Stimulated activated naive CD8-positive, alpha-beta T cell treated with anti-CD3 and anti-CD28 coated beads, Interleukin-15, Interleukin-2, amounts not matched to agents 100 U/mL and 50 U/mL, for 24 hours (primary cell): ENCODE data around the gene PGC.

Source experiments
- ATAC-seq: fragments of 150-1000 bp; cut with Tn5 transposase; one replicate; pipeline ENCODE4 v1.10.0; 2021
- DNase-seq: peaks from one replicate; pipeline ENCODE4 v3.0.0; 2021

The PGC gene

GRCh38 chr6:41714556-41715273 lies 32.5 kb downstream of the PGC start:
- DNase-seq (no peak), ATAC-seq (no peak)

GRCh38 chr6:41713650-41714291 lies 33.4 kb downstream of the PGC start:
- DNase-seq, result peak; percentile 56
- peak; percentile 65 for ATAC-seq

- ATAC-seq, result no peak
- DNase-seq, result no peak
These were observed 34.0 kb downstream of the PGC start for GRCh38 chr6:41713159-41713649.

GRCh38 chr6:41712651-41713103 lies 34.5 kb downstream of the PGC start:
- no peak for DNase-seq
- no peak for ATAC-seq

GRCh38 chr6:41711323-41712038 lies 35.7 kb downstream of the PGC start:
- DNase-seq (no peak), ATAC-seq (no peak)

GRCh38 chr6:41709375-41709774 lies 37.8 kb downstream of the PGC start:
- DNase-seq, result no peak
- ATAC-seq, result no peak

- ATAC-seq (no peak), DNase-seq (no peak)
These were observed 38.3 kb downstream of the PGC start for GRCh38 chr6:41708856-41709255.

GRCh38 chr6:41707565-41708200 lies 39.5 kb downstream of the PGC start:
- DNase-seq, result peak; percentile 45

GRCh38 chr6:41706876-41707564 lies 40.2 kb downstream of the PGC start:
- peak; percentile 26 for ATAC-seq
- DNase-seq, result peak; percentile 50

More at GRCh38 chr6:41707565-41708200, 39.5 kb downstream of the PGC start:
- ATAC-seq, result no peak

GRCh38 chr6:41705996-41706835 lies 41.0 kb downstream of the PGC start:
- DNase-seq, result peak; percentile 88

GRCh38 chr6:41705311-41705995 lies 41.7 kb downstream of the PGC start:
- ATAC-seq (no peak), DNase-seq (no peak)

More at GRCh38 chr6:41705996-41706835, 41.0 kb downstream of the PGC start:
- peak; percentile 93 for ATAC-seq

GRCh38 chr6:41704656-41705310 lies 42.4 kb downstream of the PGC start:
- ATAC-seq, result no peak
- no peak for DNase-seq

- DNase-seq (no peak), ATAC-seq (no peak)
These were observed 43.2 kb downstream of the PGC start for GRCh38 chr6:41704028-41704427.

- DNase-seq (no peak), ATAC-seq (no peak)
These were observed 44.3 kb downstream of the PGC start for GRCh38 chr6:41702771-41703494.

- ATAC-seq (no peak), DNase-seq (no peak)
These were observed 45.0 kb downstream of the PGC start for GRCh38 chr6:41702089-41702745.

GRCh38 chr6:41700463-41701347 lies 46.5 kb downstream of the PGC start:
- no peak for DNase-seq
- no peak for ATAC-seq

GRCh38 chr6:41699063-41699462 lies 48.1 kb downstream of the PGC start:
- DNase-seq (no peak), ATAC-seq (no peak)
